Testis (tissue), 3 donors: ENCODE results near the gene MTRFR. TPM values are rescaled to one million over a fixed set of nuclear protein-coding genes. Genes with fewer than 3 reads are reported as not detected.

ENCODE experiments used
- DNase-seq: peaks from one replicate; pipeline ENCODE4 v3.0.0-alpha.2; 2019
- H3K27ac ChIP-seq, 2 donors: fragments of 200-600 bp; sonication (generic); one replicate each; pipeline ENCODE4 v1.5.1; 2019
- H3K27me3 ChIP-seq: fragments of 200-600 bp; sonication (generic); one replicate; pipeline ENCODE4 v1.5.1; 2019
- H3K36me3 ChIP-seq: fragments of 200-600 bp; sonication (generic); one replicate; pipeline ENCODE4 v1.5.1; 2017; ENCODE audit warnings: low read depth; ENCODE audit errors: missing control alignments
- H3K4me1 ChIP-seq: fragments of 200-600 bp; sonication (generic); one replicate; pipeline ENCODE4 v1.5.1; 2019
- H3K4me3 ChIP-seq, 2 donors: fragments of 200-600 bp; sonication (generic); one replicate each; pipeline ENCODE4 v1.5.1; 2017 to 2019
- H3K9me3 ChIP-seq: fragments of 200-600 bp; sonication (generic); one replicate; pipeline ENCODE4 v1.5.1; 2017
- POLR2A ChIP-seq: fragments of 450-650 bp; IDR thresholded peaks from one replicate; pipeline ENCODE4 v1.6.1; 2017; ENCODE audit warnings: antibody characterized with exemption, mild to moderate bottlenecking, moderate library complexity
- WGBS, 2 donors: methylation state at CpG; one replicate each; pipeline ENCODE4 v1.1.5; 2018; 5-methylcytosine and 5-hydroxymethylcytosine counted together
- intact Hi-C: fragments of 100-400 bp; cut with DNase I; formaldehyde crosslinking; loops from one replicate; pipeline ENCODE4 v1.15.1; 2023; ENCODE audit warnings: low total_unique reads
- polyA plus RNA-seq: library from polyadenylated mRNA; stranded (reverse); fragments of 350-450 nt; fragmentation: Illumina TruSeq; extraction: RNeasy Lipid Tissue Mini Kit (QIAGEN cat#74804); gene quantifications from one replicate; pipeline ENCODE4 v1.2.3, GENCODE V29; 2014; ENCODE audit warnings: low read depth, low replicate concordance; ENCODE audit not compliant: insufficient read depth
- total RNA-seq, 2 donors: library from RNA; depleted of rRNA; stranded (reverse); fragments of >200 nt; gene quantifications; one replicate each; pipeline ENCODE4 v1.2.3, GENCODE V29; 2016
- TF ChIP-seq, protein P1 (sequence below), 3 experiments: fragments of 450-650 bp in 2 of 3; fragments of 200-600 bp in 1 of 3; sonication (generic) in 1 of 3; IDR thresholded peaks; one replicate each; pipeline ENCODE4 v1.5.1; 2016 to 2019; ENCODE audit warnings: antibody characterized with exemption in 3 of 3, mild to moderate bottlenecking in 2 of 3, moderate library complexity in 1 of 3

Gene MTRFR
- total and polyA plus RNA-seq, 3 donors from 2014 or later: 21.1 to 23.6 (median 21.3) TPM

DNA sequence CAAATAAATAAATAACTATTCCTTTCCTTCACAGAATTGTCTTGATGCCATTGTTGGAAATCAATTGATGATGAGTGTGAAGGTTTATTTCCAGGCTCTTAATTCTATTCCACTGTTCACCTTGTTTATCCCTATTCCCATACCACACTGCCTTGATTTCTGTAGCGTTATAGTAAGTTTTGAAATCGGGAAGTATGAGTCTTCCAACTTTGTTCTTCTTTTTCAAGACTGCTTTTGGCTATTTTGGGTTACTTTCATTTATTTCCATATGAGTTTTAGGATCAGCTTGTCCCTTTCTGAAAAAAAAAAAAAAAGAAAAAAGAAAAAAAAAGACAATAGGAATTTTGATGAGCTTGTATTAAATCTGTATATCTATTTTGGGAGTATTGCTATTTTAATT is 47.7 kb downstream of the MTRFR start:
- H3K27ac ChIP-seq: no peak overlapping the region
- H3K4me3 ChIP-seq: no peak overlapping the region
- H3K9me3 ChIP-seq: no peaks in the 10 kb centered on the region
- no peaks in the 10 kb centered on the region for H3K36me3 ChIP-seq
- no peaks in the 10 kb centered on the region for H3K27me3 ChIP-seq
- DNase-seq: no peak
- intact Hi-C loops: no loop called here
- TF ChIP-seq POLR2A: no peak
- TF ChIP-seq, protein P1, sequence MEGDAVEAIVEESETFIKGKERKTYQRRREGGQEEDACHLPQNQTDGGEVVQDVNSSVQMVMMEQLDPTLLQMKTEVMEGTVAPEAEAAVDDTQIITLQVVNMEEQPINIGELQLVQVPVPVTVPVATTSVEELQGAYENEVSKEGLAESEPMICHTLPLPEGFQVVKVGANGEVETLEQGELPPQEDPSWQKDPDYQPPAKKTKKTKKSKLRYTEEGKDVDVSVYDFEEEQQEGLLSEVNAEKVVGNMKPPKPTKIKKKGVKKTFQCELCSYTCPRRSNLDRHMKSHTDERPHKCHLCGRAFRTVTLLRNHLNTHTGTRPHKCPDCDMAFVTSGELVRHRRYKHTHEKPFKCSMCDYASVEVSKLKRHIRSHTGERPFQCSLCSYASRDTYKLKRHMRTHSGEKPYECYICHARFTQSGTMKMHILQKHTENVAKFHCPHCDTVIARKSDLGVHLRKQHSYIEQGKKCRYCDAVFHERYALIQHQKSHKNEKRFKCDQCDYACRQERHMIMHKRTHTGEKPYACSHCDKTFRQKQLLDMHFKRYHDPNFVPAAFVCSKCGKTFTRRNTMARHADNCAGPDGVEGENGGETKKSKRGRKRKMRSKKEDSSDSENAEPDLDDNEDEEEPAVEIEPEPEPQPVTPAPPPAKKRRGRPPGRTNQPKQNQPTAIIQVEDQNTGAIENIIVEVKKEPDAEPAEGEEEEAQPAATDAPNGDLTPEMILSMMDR (IDR thresholded peaks at IDR 0.05): no peak
- 57 to 64% methylated on average over 2 of the region's 2 CpGs for WGBS, 2 donors
- no peaks in the 10 kb centered on the region for H3K4me1 ChIP-seq

DNA sequence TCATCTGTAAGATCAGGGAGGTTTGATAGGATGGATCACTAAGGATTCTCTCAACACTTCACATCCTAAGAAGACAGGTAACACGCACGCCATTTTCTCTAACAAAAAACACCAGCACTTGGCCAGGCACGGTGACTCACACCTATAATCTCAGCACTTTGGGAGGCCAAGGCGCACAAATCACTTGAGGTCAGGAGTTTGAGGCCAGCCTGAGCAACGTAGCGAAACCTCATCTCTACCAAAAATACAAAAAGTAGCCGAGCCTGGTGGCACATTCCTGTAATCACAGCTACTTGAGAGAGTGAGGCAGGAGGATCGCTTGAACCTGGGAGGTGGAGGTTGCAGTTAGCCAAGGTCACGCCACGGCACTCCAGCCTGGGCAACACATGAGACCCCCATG is 48.9 kb downstream of the MTRFR start:
- Histone ChIP-seq H3K4me1 (no peaks in the 10 kb centered on the region), H3K4me3 (no peak overlapping the region), H3K36me3 (no peaks in the 10 kb centered on the region), H3K9me3 (no peaks in the 10 kb centered on the region), H3K27me3 (no peaks in the 10 kb centered on the region), H3K27ac (no peak overlapping the region)
- WGBS, 2 donors: 84 to 92% methylated on average over 10 of the region's 10 CpGs
- TF ChIP-seq, protein P1 (IDR thresholded peaks at IDR 0.05): no peak
- no peak for TF ChIP-seq POLR2A
- DNase-seq: no peak
- intact Hi-C loops: no loop called here

DNA sequence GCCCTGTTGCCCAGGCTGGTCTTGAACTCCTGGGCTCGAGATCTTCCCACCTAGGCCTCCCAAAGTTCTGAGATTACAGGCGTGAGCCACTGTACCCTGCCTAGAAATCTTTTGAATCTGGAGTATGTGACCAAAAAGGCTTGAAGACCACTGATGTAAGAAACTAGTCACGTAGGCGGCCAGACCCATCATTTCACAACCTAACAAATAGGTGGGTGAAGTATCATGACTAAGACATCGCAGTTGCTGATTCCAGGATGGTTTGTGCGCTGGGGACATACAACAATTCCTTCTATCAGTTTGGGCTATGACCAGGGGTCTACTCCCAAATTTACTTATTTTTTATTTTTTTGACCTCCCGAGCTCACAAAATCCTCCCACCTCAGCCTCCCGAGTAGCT is 50.2 kb downstream of the MTRFR start:
- WGBS, 2 donors: 86 to 91% methylated on average over 8 of the region's 8 CpGs
- Histone ChIP-seq H3K27me3 (no peaks in the 10 kb centered on the region), H3K9me3 (no peaks in the 10 kb centered on the region), H3K27ac (no peak overlapping the region), H3K4me3 (no peak overlapping the region), H3K4me1 (no peaks in the 10 kb centered on the region), H3K36me3 (no peaks in the 10 kb centered on the region)
- TF ChIP-seq, protein P1 (IDR thresholded peaks at IDR 0.05): no peak
- no peak for TF ChIP-seq POLR2A
- intact Hi-C loops: no loop called here
- DNase-seq: no peak

DNA sequence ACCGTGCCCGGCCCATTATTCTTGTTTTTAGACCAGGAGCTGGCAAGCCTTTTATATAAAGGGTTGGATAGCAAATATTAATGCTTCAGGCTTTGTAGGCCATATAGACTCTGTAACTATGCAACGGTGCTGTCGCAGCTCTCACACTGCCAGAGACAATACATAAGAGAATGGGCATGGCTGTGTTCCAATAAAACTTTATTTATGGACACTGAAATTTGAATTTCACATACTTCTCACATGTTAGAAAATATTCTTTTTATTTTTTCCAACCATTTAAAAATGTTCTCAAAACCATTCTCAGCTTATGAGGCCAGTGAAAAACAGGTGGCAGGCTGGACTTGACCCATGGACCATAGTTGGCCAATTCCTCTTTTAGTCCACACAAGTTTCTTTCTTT is 51.4 kb downstream of the MTRFR start:
- H3K9me3 ChIP-seq: no peaks in the 10 kb centered on the region
- intact Hi-C loops: no loop called here
- DNase-seq: no peak
- H3K4me1 ChIP-seq: no peaks in the 10 kb centered on the region
- no peak for TF ChIP-seq POLR2A
- TF ChIP-seq, protein P1 (IDR thresholded peaks at IDR 0.05): no peak
- 89 to 99% methylated on average over 4 of the region's 4 CpGs for WGBS, 2 donors
- no peaks in the 10 kb centered on the region for H3K36me3 ChIP-seq
- no peak overlapping the region for H3K4me3 ChIP-seq
- no peak overlapping the region for H3K27ac ChIP-seq
- H3K27me3 ChIP-seq: no peaks in the 10 kb centered on the region

DNA sequence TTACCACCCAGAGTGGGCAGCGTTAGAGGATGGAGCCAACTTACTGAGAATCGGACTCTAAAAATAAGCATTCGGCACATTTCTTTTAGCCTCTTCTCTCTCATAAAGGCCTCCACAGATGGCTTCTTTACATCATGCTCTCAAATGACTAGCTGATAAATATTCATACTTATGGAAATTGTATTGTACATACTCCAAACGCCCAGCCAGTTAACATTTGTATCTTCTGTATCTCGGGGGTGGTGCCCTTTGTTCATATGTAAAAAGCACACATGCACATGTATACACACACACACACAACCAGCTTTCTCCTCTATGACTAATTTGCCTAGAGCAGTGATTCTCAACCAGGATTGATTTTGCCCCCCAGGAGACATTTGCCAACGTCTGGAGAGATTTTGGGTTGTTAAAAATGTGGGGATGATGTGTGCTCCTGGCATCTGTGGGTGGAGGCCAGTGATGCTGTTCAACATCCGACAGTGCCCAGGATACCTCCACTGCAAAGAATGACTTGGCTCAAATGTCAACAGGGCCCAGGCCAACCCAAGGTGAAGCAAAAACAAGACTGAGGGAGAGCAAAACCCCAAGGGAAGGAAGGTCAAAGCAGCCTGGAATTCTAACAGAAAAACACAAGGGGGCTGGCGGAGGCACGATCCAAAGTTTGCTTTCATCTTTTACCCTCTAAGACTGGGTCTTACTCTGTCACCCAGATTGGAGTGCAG is 53.6 kb downstream of the MTRFR start:
- Histone ChIP-seq H3K4me3 (no peak overlapping the region), H3K4me1 (no peaks in the 10 kb centered on the region), H3K27ac (no peak overlapping the region), H3K27me3 (no peaks in the 10 kb centered on the region), H3K36me3 (no peaks in the 10 kb centered on the region), H3K9me3 (no peaks in the 10 kb centered on the region)
- intact Hi-C loops: no loop called here
- no peak for DNase-seq
- 74 to 77% methylated on average over 9 of the region's 9 CpGs for WGBS, 2 donors
- no peak for TF ChIP-seq POLR2A
- TF ChIP-seq, protein P1 (IDR thresholded peaks at IDR 0.05): no peak
